ENCODE results near the gene LTC4S. TPM values are rescaled to one million over a fixed set of nuclear protein-coding genes. Genes with fewer than 3 reads are reported as not detected.

Gene LTC4S
- total RNA-seq, 2 donors from 2014 or later = 5.3 to 5.4 TPM

Small RNAs within 50 kb of the gene (microRNA-seq; reads per million reads assigned to microRNA genes)
- 7.7 reads per million, percentile 9 among the genes with 10 or more reads in this experiment for gene MIR1229

Other genes with a start within 250 kb of the LTC4S start
- 10 to 100 TPM; 37.1 to 44.0 TPM for gene RUFY1, start 243.4 kb upstream of the LTC4S start, total RNA-seq
- 100 to 1,000 TPM; 332 to 510 TPM for gene HNRNPH1, start 170.3 kb upstream of the LTC4S start, total RNA-seq
- gene CBY3, start 113.0 kb upstream of the LTC4S start, total RNA-seq = not detected
- 100 to 1,000 TPM; 571 to 818 TPM for gene CANX, start 95.0 kb upstream of the LTC4S start, total RNA-seq
- gene MAML1, start 61.2 kb upstream of the LTC4S start, total RNA-seq = 10 to 100 TPM; 29.7 TPM
- 100 to 1,000 TPM; 332 to 540 TPM for gene MGAT4B, start 12.9 kb downstream of the LTC4S start, total RNA-seq
- 100 to 1,000 TPM; 262 to 388 TPM for gene SQSTM1, start 26.9 kb downstream of the LTC4S start, total RNA-seq
- gene MRNIP, start 64.8 kb downstream of the LTC4S start, total RNA-seq = 10 to 100 TPM in 1 of 2 donors, 1 to 10 TPM in 1; 8.6 to 17.5 TPM
- gene TBC1D9B, start 113.9 kb downstream of the LTC4S start, total RNA-seq = 100 to 1,000 TPM in 1 of 2 donors, 10 to 100 TPM in 1; 89.3 to 136 TPM

Data from colonic mucosa (tissue), 2 donors.